SU-DHL-6 (cell line): Measurements from ENCODE around the gene DMGDH.

Experiments used
- H2AFZ ChIP-seq: fragments of 200-600 bp; sonication (generic); 2 replicates; pipeline ENCODE4 v1.6.1; 2014; ENCODE audit warnings: low read depth, mild to moderate bottlenecking, moderate library complexity, mixed read lengths, antibody characterized with exemption, low read length; ENCODE audit not compliant: severe bottlenecking
- H3F3A ChIP-seq: fragments of 200-600 bp; shearing (Covaris generic); 2 replicates; pipeline ENCODE4 v1.6.0; 2016; ENCODE audit warnings: antibody characterized with exemption, mild to moderate bottlenecking; ENCODE audit not compliant: insufficient read depth
- H3K27ac ChIP-seq: fragments of 200-600 bp; sonication (generic); 2 replicates; pipeline ENCODE4 v1.5.1; 2016; ENCODE audit warnings: low read depth, mild to moderate bottlenecking, low read length, moderate library complexity, mixed read lengths
- H3K27me3 ChIP-seq: fragments of 200-600 bp; sonication (generic), shearing (Covaris generic); 2 replicates; pipeline ENCODE4 v1.6.0; 2014; ENCODE audit warnings: mild to moderate bottlenecking, low read length
- H3K36me3 ChIP-seq: fragments of 200-600 bp; sonication (generic); 2 replicates; pipeline ENCODE4 v1.6.1; 2014; ENCODE audit warnings: mild to moderate bottlenecking, low read length, mixed read lengths
- H3K4me2 ChIP-seq: fragments of 300-600, 200-600 bp; shearing (Covaris generic), sonication (generic); 2 replicates; pipeline ENCODE4 v1.6.0; 2014; ENCODE audit warnings: low read length, low read depth, mild to moderate bottlenecking; ENCODE audit not compliant: poor library complexity, severe bottlenecking
- H3K4me3 ChIP-seq: fragments of 200-600 bp; sonication (generic); 2 replicates; pipeline ENCODE4 v1.5.1; 2014; ENCODE audit warnings: antibody characterized with exemption, low read length, mild to moderate bottlenecking, mixed read lengths; ENCODE audit not compliant: insufficient read depth, poor library complexity, severe bottlenecking
- H3K79me2 ChIP-seq: fragments of 200-600 bp; sonication (generic); 2 replicates; pipeline ENCODE4 v1.6.1; 2014; ENCODE audit warnings: mild to moderate bottlenecking, low read length, moderate library complexity; ENCODE audit not compliant: insufficient read depth
- H3K9ac ChIP-seq: fragments of 200-600 bp; sonication (generic); 2 replicates; pipeline ENCODE4 v1.7.0; 2014; ENCODE audit warnings: mild to moderate bottlenecking, low read length
- H3K9me2 ChIP-seq: fragments of 200-600 bp; sonication (generic); replicated peaks from 2 replicates; pipeline ENCODE4 v1.6.1; 2014; ENCODE audit warnings: low read length; ENCODE audit not compliant: insufficient read depth
- H3K9me3 ChIP-seq: fragments of 200-600 bp; sonication (generic); 2 replicates; pipeline ENCODE4 v1.6.1; 2014; ENCODE audit warnings: low read length, mixed read lengths; ENCODE audit not compliant: insufficient read depth
- H4K20me1 ChIP-seq: fragments of 200-600 bp; sonication (generic); 2 replicates; pipeline ENCODE4 v1.6.1; 2014; ENCODE audit warnings: low read depth, mild to moderate bottlenecking, antibody characterized with exemption, low read length, moderate library complexity, mixed read lengths
- CTCF ChIP-seq: fragments of 200-600 bp; sonication (generic); IDR thresholded peaks from one replicate; pipeline ENCODE4 v1.5.1; 2017; ENCODE audit warnings: antibody characterized with exemption, mild to moderate bottlenecking, low read length, moderate library complexity; ENCODE audit not compliant: insufficient read depth, poor library complexity, severe bottlenecking
- EZH2phosphoT487 ChIP-seq: fragments of 200-600 bp; sonication (generic), shearing (Covaris generic); conservative IDR thresholded peaks from 2 replicates; pipeline ENCODE4 v1.6.1; 2018; ENCODE audit warnings: mild to moderate bottlenecking, antibody characterized with exemption, low read length, moderate library complexity, mixed read lengths

The DMGDH gene

GRCh38 chr5:79023348-79023747, 46.1 kb downstream of the DMGDH start:
- H3F3A ChIP-seq = no peaks in the 10 kb centered on the region
- no peak overlapping the region for H3K4me2 ChIP-seq
- no peaks in the 10 kb centered on the region for H3K9me3 ChIP-seq
- H3K27me3 ChIP-seq = no peaks in the 10 kb centered on the region
- H3K36me3 ChIP-seq = no peaks in the 10 kb centered on the region
- no peak overlapping the region for H3K27ac ChIP-seq
- no peaks in the 10 kb centered on the region for H3K9me2 ChIP-seq
- H3K79me2 ChIP-seq = no peaks in the 10 kb centered on the region
- H3K9ac ChIP-seq = no peak overlapping the region
- H2AFZ ChIP-seq = no peak overlapping the region
- no peak overlapping the region for H3K4me3 ChIP-seq
- TF ChIP-seq CTCF (no peak), EZH2phosphoT487 (no peak)
- H4K20me1 ChIP-seq = no peaks in the 10 kb centered on the region

GRCh38 chr5:79022771-79023170, 46.7 kb downstream of the DMGDH start:
- H3K4me2 ChIP-seq = no peak overlapping the region
- no peaks in the 10 kb centered on the region for H3K79me2 ChIP-seq
- no peaks in the 10 kb centered on the region for H3K27me3 ChIP-seq
- H3K36me3 ChIP-seq = no peaks in the 10 kb centered on the region
- no peak overlapping the region for H3K27ac ChIP-seq
- H3K4me3 ChIP-seq = no peak overlapping the region
- H2AFZ ChIP-seq = no peak overlapping the region
- H3K9me3 ChIP-seq = no peaks in the 10 kb centered on the region
- TF ChIP-seq CTCF (no peak), EZH2phosphoT487 (no peak)
- no peaks in the 10 kb centered on the region for H4K20me1 ChIP-seq
- no peak overlapping the region for H3K9ac ChIP-seq
- H3F3A ChIP-seq = no peaks in the 10 kb centered on the region
- H3K9me2 ChIP-seq = no peaks in the 10 kb centered on the region

GRCh38 chr5:79021753-79022152, 47.7 kb downstream of the DMGDH start:
- no peak overlapping the region for H3K27ac ChIP-seq
- H3F3A ChIP-seq = no peaks in the 10 kb centered on the region
- H3K4me3 ChIP-seq = no peak overlapping the region
- no peak for TF ChIP-seq CTCF
- TF ChIP-seq EZH2phosphoT487 = no peak
- no peak overlapping the region for H2AFZ ChIP-seq
- H4K20me1 ChIP-seq = no peaks in the 10 kb centered on the region
- H3K36me3 ChIP-seq = no peaks in the 10 kb centered on the region
- no peak overlapping the region for H3K9ac ChIP-seq
- no peaks in the 10 kb centered on the region for H3K9me2 ChIP-seq
- H3K9me3 ChIP-seq = no peaks in the 10 kb centered on the region
- H3K27me3 ChIP-seq = no peaks in the 10 kb centered on the region
- no peak overlapping the region for H3K4me2 ChIP-seq
- H3K79me2 ChIP-seq = no peaks in the 10 kb centered on the region
